Stimulated activated memory B cell treated with anti-CD40 and anti-IgM and Interleukin-4, amounts not matched to agents 10 μg/mL and 1 μg/mL and 100 μg/mL, for 72 hours (primary cell): Measurements from ENCODE around the gene PLA2G5.
"Not testable (repeated sequence)": the region's sequence is repeated elsewhere in the genome, so short reads cannot be mapped to it uniquely, and the experiment has no call there.

Experiments
- ATAC-seq: fragments of 150-1000 bp; cut with Tn5 transposase; 2 replicates; pipeline ENCODE4 v1.10.0; 2021
- H3K27ac Mint-ChIP-seq: one replicate; pipeline ENCODE4 v1.8.0; 2022; ENCODE audit warnings: mild to moderate bottlenecking, mixed read lengths
- H3K27me3 Mint-ChIP-seq: one replicate; pipeline ENCODE4 v1.8.0; 2022; ENCODE audit warnings: mixed read lengths
- H3K36me3 Mint-ChIP-seq: one replicate; pipeline ENCODE4 v1.8.0; 2022; ENCODE audit warnings: mixed read lengths
- H3K4me1 Mint-ChIP-seq: one replicate; pipeline ENCODE4 v1.8.0; 2022; ENCODE audit warnings: mixed read lengths
- H3K4me3 Mint-ChIP-seq: one replicate; pipeline ENCODE4 v1.8.0; 2022; ENCODE audit warnings: mild to moderate bottlenecking, moderate library complexity, mixed read lengths
- H3K9me3 Mint-ChIP-seq: one replicate; pipeline ENCODE4 v1.8.0; 2022; ENCODE audit warnings: mixed read lengths

The PLA2G5 gene, protein sequence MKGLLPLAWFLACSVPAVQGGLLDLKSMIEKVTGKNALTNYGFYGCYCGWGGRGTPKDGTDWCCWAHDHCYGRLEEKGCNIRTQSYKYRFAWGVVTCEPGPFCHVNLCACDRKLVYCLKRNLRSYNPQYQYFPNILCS

GRCh38 chr1:20069874-20070273, at the start of gene PLA2G5:
PLA2G5 (plus strand) TSS chr1:20070194; CDS start chr1:20084831, 14,637 bp downstream.
- no peaks in the 10 kb centered on the region for H3K27me3 Mint-ChIP-seq
- no peak within 1 kb of the TSS for H3K27ac Mint-ChIP-seq
- no peaks in the 10 kb centered on the region for H3K36me3 Mint-ChIP-seq
- ATAC-seq, result no peak
- H3K4me1 Mint-ChIP-seq, result peaks cover 25% of the 10 kb centered on the region
- no peaks in the 10 kb centered on the region for H3K9me3 Mint-ChIP-seq
- H3K4me3 Mint-ChIP-seq, result no peak within 1 kb of the TSS

- peaks cover 7% of the 10 kb centered on the region for H3K36me3 Mint-ChIP-seq
- peaks cover 11% of the 10 kb centered on the region for H3K9me3 Mint-ChIP-seq
- peaks cover 18% of the 10 kb centered on the region for H3K27me3 Mint-ChIP-seq
- no peaks in the 10 kb centered on the region for H3K4me1 Mint-ChIP-seq
- ATAC-seq, result no peak
- no peak overlapping the region for H3K4me3 Mint-ChIP-seq
- H3K27ac Mint-ChIP-seq, result no peak overlapping the region
Observed at GRCh38 chr1:20028125-20028524, 41.9 kb upstream of the PLA2G5 start.

DNA sequence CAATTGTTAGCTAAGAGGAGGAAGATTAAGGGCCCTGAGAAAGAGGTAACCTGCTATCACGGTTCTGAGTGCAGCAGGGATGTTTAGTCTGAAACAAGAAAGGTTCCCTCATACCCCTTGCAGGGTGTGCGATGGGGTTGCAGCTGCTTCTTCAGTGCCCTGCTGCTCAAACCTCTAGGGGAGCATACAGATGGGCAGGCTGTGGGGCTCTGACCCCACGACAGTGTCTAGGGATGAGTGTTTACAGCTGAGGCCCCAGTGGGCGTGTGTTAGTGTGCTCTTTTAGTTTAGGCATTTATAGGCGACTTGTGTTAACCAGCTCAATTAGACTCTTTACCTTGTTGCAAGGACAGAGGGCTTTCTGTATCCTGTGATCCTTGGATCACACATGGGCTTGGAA, 41.3 kb upstream of the PLA2G5 start:
- ATAC-seq, result no peak
- H3K4me1 Mint-ChIP-seq, result no peaks in the 10 kb centered on the region
- peaks cover 13% of the 10 kb centered on the region for H3K36me3 Mint-ChIP-seq
- peaks cover 13% of the 10 kb centered on the region for H3K9me3 Mint-ChIP-seq
- no peak overlapping the region for H3K27ac Mint-ChIP-seq
- no peak overlapping the region for H3K4me3 Mint-ChIP-seq
- H3K27me3 Mint-ChIP-seq, result peaks cover 13% of the 10 kb centered on the region

DNA sequence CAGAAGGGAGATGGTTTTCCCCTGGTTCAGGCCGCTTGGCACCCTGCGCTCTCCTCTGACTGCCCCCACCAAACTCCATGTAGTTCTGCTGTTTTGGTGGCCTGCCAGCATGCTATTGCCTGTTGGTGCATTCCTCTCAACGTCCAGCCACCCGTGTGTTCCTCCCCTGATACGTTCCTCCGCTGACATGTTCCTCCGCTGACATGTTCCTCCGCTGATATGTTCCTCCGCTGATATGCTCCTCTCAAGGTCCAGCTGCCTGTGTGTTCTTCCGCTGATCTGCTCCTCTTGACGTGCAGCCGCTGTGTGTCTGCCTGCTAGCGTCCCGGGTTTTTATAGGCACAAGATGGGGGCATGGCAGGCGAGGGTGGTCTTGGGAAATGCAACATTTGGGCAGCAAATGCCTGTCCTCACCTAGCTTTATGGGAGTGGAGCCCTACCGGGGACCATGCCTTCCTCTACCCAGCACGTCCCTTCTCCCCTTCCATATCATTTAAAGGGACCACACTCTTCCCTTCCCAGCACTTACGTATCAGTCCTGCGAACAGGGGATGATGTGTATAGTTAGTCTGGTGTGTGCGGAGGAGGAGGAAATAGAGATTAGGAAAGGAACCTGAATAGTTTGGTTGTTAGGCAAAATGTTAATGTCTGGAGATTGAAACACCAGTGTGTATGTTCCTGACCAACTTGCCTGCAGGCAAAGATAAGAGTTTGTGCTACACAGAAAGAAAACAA, 40.6 kb upstream of the PLA2G5 start:
- ATAC-seq, result no peak
- H3K4me3 Mint-ChIP-seq, result no peak overlapping the region
- H3K27me3 Mint-ChIP-seq, result peaks cover 7% of the 10 kb centered on the region
- H3K27ac Mint-ChIP-seq, result no peak overlapping the region
- no peaks in the 10 kb centered on the region for H3K4me1 Mint-ChIP-seq
- H3K36me3 Mint-ChIP-seq, result peaks cover 14% of the 10 kb centered on the region
- peaks cover 13% of the 10 kb centered on the region for H3K9me3 Mint-ChIP-seq

DNA sequence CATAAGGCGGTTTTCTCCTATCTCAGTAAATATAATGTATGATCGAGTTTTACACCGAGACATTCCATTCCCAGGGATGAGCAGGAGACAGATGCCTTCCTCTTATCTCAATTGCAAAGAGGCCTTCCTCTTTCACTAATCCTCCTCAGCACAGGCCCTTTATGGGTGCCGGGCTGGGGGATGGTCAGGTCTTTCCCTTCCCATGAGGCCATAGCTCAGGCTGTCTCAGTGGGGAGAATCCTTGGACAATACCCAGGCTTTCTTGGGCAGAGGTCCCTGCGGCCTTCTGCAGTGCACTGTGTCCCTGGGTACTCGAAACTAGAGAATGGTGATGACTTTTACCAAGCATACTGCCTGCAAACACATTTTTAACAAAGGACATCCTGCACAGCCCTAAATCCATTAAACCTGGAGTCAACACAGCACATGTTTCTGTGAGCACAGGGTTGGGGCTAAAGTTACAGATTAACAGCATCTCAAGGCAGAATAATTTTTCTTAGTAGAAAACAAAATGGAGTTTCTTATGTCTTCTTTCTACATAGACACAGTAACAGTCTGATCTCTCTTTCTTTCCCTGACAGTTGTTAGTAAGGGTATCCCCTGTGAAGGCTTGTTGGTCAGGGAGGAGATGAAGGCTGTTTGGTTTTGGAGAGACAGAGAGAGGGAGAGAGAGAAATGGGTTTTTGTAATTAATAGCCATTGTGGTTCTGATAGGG, 39.4 kb upstream of the PLA2G5 start:
- peaks cover 19% of the 10 kb centered on the region for H3K9me3 Mint-ChIP-seq
- H3K4me1 Mint-ChIP-seq, H3K4me3 Mint-ChIP-seq, ATAC-seq, H3K27me3 Mint-ChIP-seq, H3K27ac Mint-ChIP-seq: not testable (repeated sequence)
- peaks cover 20% of the 10 kb centered on the region for H3K36me3 Mint-ChIP-seq

DNA sequence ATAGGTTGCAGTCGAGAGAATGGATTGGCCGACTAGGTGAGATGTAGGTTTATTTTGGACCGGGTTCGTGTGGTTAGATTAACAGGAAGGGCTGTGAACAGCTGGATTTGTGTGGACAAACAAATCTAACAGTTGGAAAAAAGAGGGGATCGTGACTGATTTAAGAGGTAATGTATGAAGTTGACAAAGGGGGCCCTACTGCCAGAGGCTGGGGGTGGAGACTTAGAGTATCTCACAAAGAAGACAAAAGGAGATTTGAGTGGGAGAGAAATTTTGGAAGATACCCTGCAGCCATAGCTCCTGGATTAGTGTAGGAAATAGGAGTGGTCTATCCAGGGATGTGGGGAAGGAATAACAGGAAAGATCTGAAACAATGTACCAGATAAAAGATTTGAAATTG, 38.8 kb upstream of the PLA2G5 start:
- H3K4me1 Mint-ChIP-seq, result no peaks in the 10 kb centered on the region
- H3K4me3 Mint-ChIP-seq, result no peak overlapping the region
- ATAC-seq, result no peak
- H3K27ac Mint-ChIP-seq, result no peak overlapping the region
- H3K9me3 Mint-ChIP-seq, result peaks cover 19% of the 10 kb centered on the region
- no peaks in the 10 kb centered on the region for H3K27me3 Mint-ChIP-seq
- peaks cover 20% of the 10 kb centered on the region for H3K36me3 Mint-ChIP-seq

DNA sequence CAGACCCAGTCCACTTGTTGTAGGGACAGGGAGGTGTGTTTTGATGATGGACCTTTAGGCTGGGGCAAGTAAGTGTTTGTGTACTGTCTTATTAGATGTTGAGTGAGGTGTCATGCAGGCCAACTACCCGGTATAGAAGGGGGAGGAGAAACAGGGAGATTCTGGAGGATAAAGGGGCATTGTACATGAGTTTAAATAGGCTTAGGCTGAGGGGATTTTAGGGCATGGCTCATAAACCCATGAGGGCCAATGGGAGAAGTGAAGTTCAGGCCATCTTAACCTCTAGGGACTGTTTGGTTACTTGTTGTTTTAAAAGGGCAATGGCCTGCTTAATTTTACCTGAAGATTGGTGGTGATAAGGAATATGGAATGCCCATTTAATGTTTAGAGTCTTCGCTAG, 38.2 kb upstream of the PLA2G5 start:
- no peak overlapping the region for H3K4me3 Mint-ChIP-seq
- no peaks in the 10 kb centered on the region for H3K4me1 Mint-ChIP-seq
- H3K36me3 Mint-ChIP-seq, result peaks cover 20% of the 10 kb centered on the region
- no peaks in the 10 kb centered on the region for H3K27me3 Mint-ChIP-seq
- ATAC-seq, result no peak
- peaks cover 20% of the 10 kb centered on the region for H3K9me3 Mint-ChIP-seq
- no peak overlapping the region for H3K27ac Mint-ChIP-seq

DNA sequence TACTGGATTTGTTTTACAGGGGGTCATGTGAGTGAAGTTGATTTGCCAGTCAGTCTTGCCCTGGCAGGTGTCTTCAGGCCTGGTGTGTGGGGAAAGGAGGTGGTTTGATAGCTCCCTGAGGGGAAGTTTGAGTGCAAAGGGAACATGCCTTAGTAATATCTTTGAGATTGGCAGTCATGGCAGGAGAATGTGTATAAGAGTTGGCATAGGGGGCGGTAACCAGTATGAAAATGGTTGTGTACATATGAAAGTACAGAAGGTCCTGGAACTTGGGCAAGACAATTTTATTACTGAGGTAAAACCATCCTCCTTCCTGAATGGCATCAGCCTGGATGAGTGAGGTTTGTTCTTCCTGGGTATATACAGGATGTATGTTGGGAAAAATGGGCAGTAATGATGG, 37.6 kb upstream of the PLA2G5 start:
- no peak overlapping the region for H3K4me3 Mint-ChIP-seq
- H3K36me3 Mint-ChIP-seq, result peaks cover 25% of the 10 kb centered on the region
- no peaks in the 10 kb centered on the region for H3K4me1 Mint-ChIP-seq
- peaks cover 22% of the 10 kb centered on the region for H3K9me3 Mint-ChIP-seq
- no peak overlapping the region for H3K27ac Mint-ChIP-seq
- no peaks in the 10 kb centered on the region for H3K27me3 Mint-ChIP-seq
- ATAC-seq, result no peak

GRCh38 chr1:20033420-20033819, 36.6 kb upstream of the PLA2G5 start:
- ATAC-seq, result no peak
- no peak overlapping the region for H3K27ac Mint-ChIP-seq
- H3K9me3 Mint-ChIP-seq, result peaks cover 22% of the 10 kb centered on the region
- no peak overlapping the region for H3K4me3 Mint-ChIP-seq
- peaks cover 5% of the 10 kb centered on the region for H3K4me1 Mint-ChIP-seq
- H3K27me3 Mint-ChIP-seq, result no peaks in the 10 kb centered on the region
- peaks cover 25% of the 10 kb centered on the region for H3K36me3 Mint-ChIP-seq

GRCh38 chr1:20035114-20035513, 34.9 kb upstream of the PLA2G5 start:
- Mint-ChIP-seq H3K4me3 (no peak overlapping the region), H3K4me1 (peaks cover 7% of the 10 kb centered on the region), H3K27me3 (no peaks in the 10 kb centered on the region), H3K9me3 (peaks cover 22% of the 10 kb centered on the region), H3K36me3 (peaks cover 25% of the 10 kb centered on the region), H3K27ac (no peak overlapping the region)
- no peak for ATAC-seq

GRCh38 chr1:20037877-20038276, 32.1 kb upstream of the PLA2G5 start:
- Mint-ChIP-seq H3K36me3 (peaks cover 25% of the 10 kb centered on the region), H3K4me1 (peaks cover 7% of the 10 kb centered on the region), H3K4me3 (no peak overlapping the region), H3K27ac (no peak overlapping the region), H3K27me3 (no peaks in the 10 kb centered on the region), H3K9me3 (peaks cover 22% of the 10 kb centered on the region)
- ATAC-seq, result no peak

GRCh38 chr1:20047096-20047495, 22.9 kb upstream of the PLA2G5 start:
- no peak overlapping the region for H3K27ac Mint-ChIP-seq
- peak; percentile 48 for ATAC-seq
- H3K36me3 Mint-ChIP-seq, result peaks cover 11% of the 10 kb centered on the region
- no peaks in the 10 kb centered on the region for H3K27me3 Mint-ChIP-seq
- peaks cover 6% of the 10 kb centered on the region for H3K4me1 Mint-ChIP-seq
- peaks cover 8% of the 10 kb centered on the region for H3K9me3 Mint-ChIP-seq
- no peak overlapping the region for H3K4me3 Mint-ChIP-seq

GRCh38 chr1:20048563-20048962, 21.4 kb upstream of the PLA2G5 start:
- H3K9me3 Mint-ChIP-seq, result peaks cover 12% of the 10 kb centered on the region
- peaks cover 11% of the 10 kb centered on the region for H3K36me3 Mint-ChIP-seq
- no peak overlapping the region for H3K4me3 Mint-ChIP-seq
- no peak overlapping the region for H3K27ac Mint-ChIP-seq
- ATAC-seq, result no peak
- no peaks in the 10 kb centered on the region for H3K27me3 Mint-ChIP-seq
- H3K4me1 Mint-ChIP-seq, result peaks cover 6% of the 10 kb centered on the region

- Mint-ChIP-seq H3K36me3 (peaks cover 11% of the 10 kb centered on the region), H3K9me3 (peaks cover 12% of the 10 kb centered on the region)
- not testable (repeated sequence) for ATAC-seq, H3K4me3 Mint-ChIP-seq, H3K27ac Mint-ChIP-seq, H3K27me3 Mint-ChIP-seq, H3K4me1 Mint-ChIP-seq
Observed at GRCh38 chr1:20049056-20049798, 20.8 kb upstream of the PLA2G5 start.

DNA sequence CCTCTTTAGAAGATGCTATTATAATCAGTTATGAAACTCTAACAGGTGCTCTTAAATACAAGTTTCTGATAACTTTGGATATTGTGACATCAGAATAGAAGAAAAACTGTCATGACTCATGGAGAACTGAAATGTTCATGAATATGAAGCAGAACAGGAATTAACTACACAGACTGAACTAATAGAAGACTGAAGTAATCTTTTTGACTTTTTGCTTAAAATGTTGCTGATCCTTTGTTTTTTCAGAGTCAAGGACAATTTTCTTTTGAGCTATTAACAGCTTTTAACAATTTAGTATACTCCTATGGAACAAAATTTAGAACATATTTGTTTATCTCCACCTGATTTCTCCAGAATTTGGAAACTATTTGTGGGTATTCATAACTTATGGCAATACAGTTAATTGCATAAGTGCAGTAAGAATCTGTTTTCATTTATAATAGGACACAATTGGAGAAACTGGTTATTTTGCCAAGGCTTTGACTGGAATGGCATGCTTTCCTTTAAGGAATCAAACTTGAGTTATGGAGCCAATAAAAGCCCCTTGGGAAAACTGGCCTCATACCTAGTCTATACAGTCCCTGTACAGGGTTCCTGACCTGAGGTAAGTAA, 18.7 kb upstream of the PLA2G5 start:
- no peak overlapping the region for H3K27ac Mint-ChIP-seq
- peaks cover 6% of the 10 kb centered on the region for H3K4me1 Mint-ChIP-seq
- H3K36me3 Mint-ChIP-seq, result peaks cover 11% of the 10 kb centered on the region
- peaks cover 12% of the 10 kb centered on the region for H3K9me3 Mint-ChIP-seq
- no peaks in the 10 kb centered on the region for H3K27me3 Mint-ChIP-seq
- no peak for ATAC-seq
- no peak overlapping the region for H3K4me3 Mint-ChIP-seq
